ENCODE results near the gene TRAPPC8.
A peak's percentile ranks its signal among the peaks of the same experiment; 100 is the strongest.

The TRAPPC8 gene, protein sequence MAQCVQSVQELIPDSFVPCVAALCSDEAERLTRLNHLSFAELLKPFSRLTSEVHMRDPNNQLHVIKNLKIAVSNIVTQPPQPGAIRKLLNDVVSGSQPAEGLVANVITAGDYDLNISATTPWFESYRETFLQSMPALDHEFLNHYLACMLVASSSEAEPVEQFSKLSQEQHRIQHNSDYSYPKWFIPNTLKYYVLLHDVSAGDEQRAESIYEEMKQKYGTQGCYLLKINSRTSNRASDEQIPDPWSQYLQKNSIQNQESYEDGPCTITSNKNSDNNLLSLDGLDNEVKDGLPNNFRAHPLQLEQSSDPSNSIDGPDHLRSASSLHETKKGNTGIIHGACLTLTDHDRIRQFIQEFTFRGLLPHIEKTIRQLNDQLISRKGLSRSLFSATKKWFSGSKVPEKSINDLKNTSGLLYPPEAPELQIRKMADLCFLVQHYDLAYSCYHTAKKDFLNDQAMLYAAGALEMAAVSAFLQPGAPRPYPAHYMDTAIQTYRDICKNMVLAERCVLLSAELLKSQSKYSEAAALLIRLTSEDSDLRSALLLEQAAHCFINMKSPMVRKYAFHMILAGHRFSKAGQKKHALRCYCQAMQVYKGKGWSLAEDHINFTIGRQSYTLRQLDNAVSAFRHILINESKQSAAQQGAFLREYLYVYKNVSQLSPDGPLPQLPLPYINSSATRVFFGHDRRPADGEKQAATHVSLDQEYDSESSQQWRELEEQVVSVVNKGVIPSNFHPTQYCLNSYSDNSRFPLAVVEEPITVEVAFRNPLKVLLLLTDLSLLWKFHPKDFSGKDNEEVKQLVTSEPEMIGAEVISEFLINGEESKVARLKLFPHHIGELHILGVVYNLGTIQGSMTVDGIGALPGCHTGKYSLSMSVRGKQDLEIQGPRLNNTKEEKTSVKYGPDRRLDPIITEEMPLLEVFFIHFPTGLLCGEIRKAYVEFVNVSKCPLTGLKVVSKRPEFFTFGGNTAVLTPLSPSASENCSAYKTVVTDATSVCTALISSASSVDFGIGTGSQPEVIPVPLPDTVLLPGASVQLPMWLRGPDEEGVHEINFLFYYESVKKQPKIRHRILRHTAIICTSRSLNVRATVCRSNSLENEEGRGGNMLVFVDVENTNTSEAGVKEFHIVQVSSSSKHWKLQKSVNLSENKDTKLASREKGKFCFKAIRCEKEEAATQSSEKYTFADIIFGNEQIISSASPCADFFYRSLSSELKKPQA (N-terminal part only)

DNA sequence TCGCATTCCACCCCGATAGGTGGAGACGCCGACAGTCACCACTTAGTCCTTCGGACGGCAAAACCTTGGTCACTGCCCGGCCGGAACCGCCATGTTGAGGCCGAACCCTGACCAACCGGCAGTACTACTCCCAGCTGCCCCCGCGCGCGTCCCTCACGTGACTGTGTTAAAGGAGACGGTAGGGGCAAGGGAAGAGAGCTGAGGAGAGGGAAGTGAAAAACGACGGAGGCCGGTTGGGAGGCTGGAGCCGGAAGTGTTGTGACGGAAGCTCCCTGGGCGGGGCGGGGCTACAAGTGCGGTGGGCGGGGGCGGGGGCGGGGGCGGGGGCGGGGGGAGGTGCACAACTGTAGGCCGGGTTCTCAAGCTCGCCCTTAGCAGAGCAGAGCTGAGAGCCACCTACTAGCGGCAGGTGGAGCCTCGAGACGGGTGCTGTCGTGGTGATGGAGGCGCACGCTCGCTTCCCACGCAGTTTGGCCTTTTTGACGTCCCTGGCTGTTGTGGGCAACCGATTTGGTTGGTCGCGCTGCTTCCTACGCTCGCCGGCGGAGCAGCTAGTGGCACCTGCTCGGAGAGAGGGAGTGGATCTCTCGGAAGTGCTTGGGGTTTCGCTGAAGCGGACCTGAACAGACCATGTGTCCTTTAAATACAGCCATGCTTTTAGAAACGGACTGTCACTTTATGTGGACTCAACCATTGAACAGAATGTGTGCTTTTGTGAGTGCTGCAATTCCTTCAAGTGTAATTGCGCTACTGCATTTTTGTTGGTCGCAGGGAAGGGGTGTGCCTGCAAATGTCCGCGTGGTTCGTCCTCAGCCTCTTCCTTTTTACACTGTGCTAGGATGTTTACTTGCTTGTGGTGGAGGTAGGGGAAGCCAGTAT is at the start of gene TRAPPC8:
Gene TRAPPC8 (minus strand): TSS at position 130 of the 879 bp plus-strand sequence. CDS start 364 bp downstream, outside the sequence.
- peak within 1 kb of the TSS; percentile 93 for H3K9ac ChIP-seq

DNA sequence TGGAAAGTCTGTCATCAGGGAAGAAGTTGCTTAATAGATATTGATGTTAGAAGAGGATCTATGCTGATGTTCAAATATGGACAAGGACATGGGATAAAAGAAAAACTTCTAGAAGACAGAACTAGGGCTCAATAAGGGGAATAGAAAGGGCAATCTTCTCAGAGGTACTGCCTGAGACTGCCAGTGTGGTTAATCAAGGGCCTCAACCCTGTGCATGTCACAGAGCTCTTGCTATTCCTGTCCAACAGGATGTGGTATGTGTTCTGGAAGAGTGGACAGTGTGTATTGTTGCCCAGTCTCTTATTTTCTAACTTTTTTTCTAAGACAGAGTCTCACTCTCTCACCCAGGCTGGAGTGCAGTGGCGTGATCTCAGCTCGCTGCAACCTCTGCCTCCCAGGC is 47.9 kb upstream of the TRAPPC8 start:
- Histone ChIP-seq H3K4me2 (peak overlapping the region; percentile 73), H4K20me1 (no peaks in the 10 kb centered on the region), H3K4me3 (peak overlapping the region; percentile 25; the same call in 1 of the 2 replicates), H3K36me3 (no peaks in the 10 kb centered on the region), H3K27ac (peak overlapping the region; percentile 2; the same call in 1 of the 2 replicates), H3K27me3 (no peaks in the 10 kb centered on the region), H3K9ac (peak overlapping the region; percentile 61; the same call in 1 of the 2 replicates), H3K4me1 (peaks cover 25% of the 10 kb centered on the region), H3K9me3 (peaks cover under 1% of the 10 kb centered on the region; the same call in 1 of the 2 replicates)
- TF ChIP-seq Cebpa-rat (IDR thresholded peaks at IDR 0.05) = no peak

More for the DNA sequence above, at the start of gene TRAPPC8:
- Histone ChIP-seq H4K20me1 (peaks cover 34% of the 10 kb centered on the region), H3K27me3 (no peaks in the 10 kb centered on the region), H3K27ac (peak within 1 kb of the TSS; percentile 98), H3K4me2 (peak within 1 kb of the TSS; percentile 92), H3K36me3 (peaks cover 12% of the 10 kb centered on the region; the same call in 1 of the 2 replicates), H3K9me3 (no peaks in the 10 kb centered on the region), H3K4me3 (peak within 1 kb of the TSS; percentile 81), H3K4me1 (peaks cover 51% of the 10 kb centered on the region)
- TF ChIP-seq Cebpa-rat (IDR thresholded peaks at IDR 0.05) = no peak

DNA sequence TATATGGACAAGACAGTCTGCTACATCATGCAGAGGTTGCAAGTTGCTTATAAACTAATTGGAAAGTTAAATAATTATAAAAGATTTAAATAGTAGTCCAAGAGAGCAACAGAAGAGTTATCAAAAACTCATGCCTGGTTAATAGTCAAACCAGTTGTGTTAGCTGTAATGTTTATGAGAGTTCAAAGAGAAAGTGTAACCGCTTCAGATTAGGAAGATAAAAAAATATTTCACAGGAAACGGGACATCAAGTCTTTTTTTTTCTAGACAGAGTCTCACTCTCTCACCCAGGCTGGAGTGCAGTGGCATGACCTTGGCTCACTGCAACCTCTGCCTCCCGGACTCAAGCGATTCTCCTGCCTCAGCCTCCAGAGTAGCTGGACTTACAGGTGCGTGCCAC is 41.0 kb upstream of the TRAPPC8 start:
- Histone ChIP-seq H3K36me3 (no peaks in the 10 kb centered on the region), H4K20me1 (no peaks in the 10 kb centered on the region), H3K4me2 (no peak overlapping the region), H3K4me1 (no peaks in the 10 kb centered on the region), H3K9me3 (peaks cover 14% of the 10 kb centered on the region), H3K27me3 (no peaks in the 10 kb centered on the region), H3K27ac (no peak overlapping the region), H3K4me3 (no peak overlapping the region), H3K9ac (no peak overlapping the region)
- no peak for TF ChIP-seq Cebpa-rat (IDR thresholded peaks at IDR 0.05)

DNA sequence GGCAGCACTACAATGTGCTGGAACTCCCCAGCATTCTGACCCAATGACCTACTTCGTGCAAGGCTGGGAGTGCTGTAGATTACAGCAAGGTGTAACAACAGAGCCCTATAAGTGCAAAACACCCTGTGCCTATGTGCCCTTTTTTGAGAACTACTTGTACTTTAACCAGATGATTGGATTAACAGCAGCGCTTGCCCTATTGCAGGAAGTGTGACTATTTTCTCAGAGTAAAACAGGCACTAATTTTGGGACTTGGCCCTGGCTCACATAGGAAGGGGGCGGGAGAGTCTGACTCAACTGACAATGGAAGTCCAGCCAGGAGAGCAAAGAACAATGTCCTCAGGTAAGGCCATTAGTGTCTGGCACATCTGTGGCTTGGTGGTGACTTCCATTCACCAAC is 40.1 kb upstream of the TRAPPC8 start:
- Histone ChIP-seq H3K4me2 (no peak overlapping the region), H3K27ac (no peak overlapping the region), H3K4me3 (no peak overlapping the region), H3K36me3 (no peaks in the 10 kb centered on the region), H3K9ac (no peak overlapping the region), H4K20me1 (no peaks in the 10 kb centered on the region), H3K9me3 (peaks cover 24% of the 10 kb centered on the region), H3K27me3 (no peaks in the 10 kb centered on the region), H3K4me1 (no peaks in the 10 kb centered on the region)
- no peak for TF ChIP-seq Cebpa-rat (IDR thresholded peaks at IDR 0.05)

DNA sequence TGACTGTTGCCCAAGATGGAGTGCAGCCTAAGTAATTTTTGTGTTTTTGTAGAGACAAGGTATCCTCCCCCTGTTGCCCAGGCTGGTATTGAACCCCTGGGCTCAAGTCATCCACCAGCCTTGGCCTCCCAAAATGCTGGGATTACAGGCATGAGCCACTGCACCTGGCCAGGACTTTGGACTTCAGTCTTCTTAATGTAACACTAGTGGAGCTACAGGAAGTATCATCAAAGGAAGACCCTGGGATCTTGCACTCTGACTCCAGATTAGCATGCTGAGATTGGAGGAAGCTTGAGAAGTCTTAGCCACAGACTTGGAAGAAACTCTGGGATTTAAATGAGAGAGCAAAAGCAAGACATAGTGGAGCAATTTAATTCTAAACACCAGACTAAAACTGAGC is 37.9 kb upstream of the TRAPPC8 start:
- Histone ChIP-seq H3K9ac (no peak overlapping the region), H3K4me2 (no peak overlapping the region), H3K4me3 (no peak overlapping the region), H3K36me3 (no peaks in the 10 kb centered on the region), H3K27ac (no peak overlapping the region), H3K9me3 (peaks cover 31% of the 10 kb centered on the region), H4K20me1 (no peaks in the 10 kb centered on the region), H3K4me1 (no peaks in the 10 kb centered on the region), H3K27me3 (no peaks in the 10 kb centered on the region)
- no peak for TF ChIP-seq Cebpa-rat (IDR thresholded peaks at IDR 0.05)

DNA sequence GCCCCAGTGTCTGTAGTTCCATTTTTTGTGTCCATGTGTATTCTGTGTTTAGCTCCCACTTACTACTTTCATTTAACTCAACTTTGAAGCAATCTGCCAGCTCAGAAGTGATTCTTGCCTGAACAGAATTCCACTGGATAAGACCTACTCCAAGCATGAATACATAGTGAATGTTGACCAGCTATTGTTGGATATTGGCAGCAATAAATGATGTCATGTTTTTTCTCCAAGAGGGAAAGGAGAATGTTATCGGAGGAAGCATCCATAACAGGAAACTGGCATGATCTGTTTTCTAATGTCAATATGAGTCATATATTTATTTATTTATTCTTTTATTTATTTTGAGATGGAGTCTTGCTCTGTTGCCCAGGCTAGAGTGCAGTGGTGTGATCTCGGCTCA is 36.8 kb upstream of the TRAPPC8 start:
- no peaks in the 10 kb centered on the region for H3K4me1 ChIP-seq
- H3K27me3 ChIP-seq = no peaks in the 10 kb centered on the region
- H3K36me3 ChIP-seq = no peaks in the 10 kb centered on the region
- H3K27ac ChIP-seq = no peak overlapping the region
- no peak overlapping the region for H3K9ac ChIP-seq
- peaks cover 38% of the 10 kb centered on the region for H3K9me3 ChIP-seq
- H3K4me2 ChIP-seq = no peak overlapping the region
- no peak overlapping the region for H3K4me3 ChIP-seq
- no peaks in the 10 kb centered on the region for H4K20me1 ChIP-seq
- no peak for TF ChIP-seq Cebpa-rat (IDR thresholded peaks at IDR 0.05)

DNA sequence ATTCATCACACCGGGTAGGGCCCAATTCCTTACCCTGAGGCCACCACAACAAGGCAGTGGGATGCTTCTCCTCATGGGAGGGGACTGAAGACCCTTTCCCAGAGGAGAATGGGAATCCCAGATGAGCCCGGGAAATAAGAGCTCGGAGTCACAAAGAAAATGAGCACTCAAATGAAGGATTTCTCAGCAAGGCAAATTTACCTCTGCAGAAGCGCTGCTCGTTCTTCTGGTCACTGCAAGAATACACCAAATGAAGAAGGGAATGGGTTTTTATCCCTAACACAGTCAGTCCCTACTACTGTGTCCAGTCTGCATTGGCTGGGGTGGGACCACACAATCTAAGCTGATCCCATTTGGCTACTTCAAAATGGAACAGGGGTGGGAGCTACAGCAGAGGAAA is 35.7 kb upstream of the TRAPPC8 start:
- Histone ChIP-seq H3K36me3 (no peaks in the 10 kb centered on the region), H4K20me1 (no peaks in the 10 kb centered on the region), H3K27me3 (no peaks in the 10 kb centered on the region), H3K4me1 (no peaks in the 10 kb centered on the region), H3K27ac (no peak overlapping the region), H3K9me3 (peaks cover 49% of the 10 kb centered on the region), H3K4me2 (no peak overlapping the region), H3K4me3 (no peak overlapping the region), H3K9ac (no peak overlapping the region)
- no peak for TF ChIP-seq Cebpa-rat (IDR thresholded peaks at IDR 0.05)

DNA sequence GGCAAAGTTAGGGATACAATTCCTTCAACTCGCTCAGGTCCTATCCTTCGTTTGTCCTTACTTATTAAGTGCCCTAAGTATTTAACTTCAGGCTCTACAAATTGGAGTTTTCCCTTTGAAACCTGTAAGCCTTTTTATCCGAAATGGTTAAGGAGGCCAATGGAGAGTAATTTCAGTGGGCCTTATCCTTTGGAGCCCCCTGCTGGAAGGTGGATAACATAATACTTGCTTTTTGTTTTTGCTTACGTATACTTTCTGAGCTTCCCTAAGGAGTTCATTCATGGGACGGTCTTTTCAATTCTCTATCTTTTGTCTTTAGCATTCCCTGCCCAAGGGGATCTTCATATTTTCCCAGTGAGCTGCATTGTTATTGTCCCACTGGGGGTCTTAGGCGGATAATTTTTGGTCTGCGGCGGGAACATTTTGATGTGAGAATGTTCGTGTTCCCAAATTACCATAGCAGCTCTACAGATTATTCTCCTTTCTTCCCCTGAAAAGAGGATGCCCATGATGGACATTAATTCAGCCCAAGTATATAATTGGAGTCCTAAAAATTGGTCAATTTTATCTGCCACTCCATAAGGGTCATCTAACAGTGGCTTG is 34.4 kb upstream of the TRAPPC8 start:
- Histone ChIP-seq H3K4me1 (no peaks in the 10 kb centered on the region), H3K27me3 (no peaks in the 10 kb centered on the region), H4K20me1 (no peaks in the 10 kb centered on the region), H3K36me3 (no peaks in the 10 kb centered on the region), H3K4me2 (no peak overlapping the region), H3K9me3 (peaks cover 62% of the 10 kb centered on the region), H3K4me3 (no peak overlapping the region), H3K9ac (no peak overlapping the region), H3K27ac (no peak overlapping the region)
- TF ChIP-seq Cebpa-rat (IDR thresholded peaks at IDR 0.05) = no peak

Measured in BLaER1 (cell line).